NCI-H345 treated with DMSO at 0.1 percent for 48 hours (cell line): Measurements from ENCODE around the gene SLITRK4.

Source experiments
- DNase-seq: peaks from one replicate; lab custom pipeline; 2025; ENCODE audit not compliant: unreplicated experiment; lab: John Stamatoyannopoulos, UW

The SLITRK4 gene, protein sequence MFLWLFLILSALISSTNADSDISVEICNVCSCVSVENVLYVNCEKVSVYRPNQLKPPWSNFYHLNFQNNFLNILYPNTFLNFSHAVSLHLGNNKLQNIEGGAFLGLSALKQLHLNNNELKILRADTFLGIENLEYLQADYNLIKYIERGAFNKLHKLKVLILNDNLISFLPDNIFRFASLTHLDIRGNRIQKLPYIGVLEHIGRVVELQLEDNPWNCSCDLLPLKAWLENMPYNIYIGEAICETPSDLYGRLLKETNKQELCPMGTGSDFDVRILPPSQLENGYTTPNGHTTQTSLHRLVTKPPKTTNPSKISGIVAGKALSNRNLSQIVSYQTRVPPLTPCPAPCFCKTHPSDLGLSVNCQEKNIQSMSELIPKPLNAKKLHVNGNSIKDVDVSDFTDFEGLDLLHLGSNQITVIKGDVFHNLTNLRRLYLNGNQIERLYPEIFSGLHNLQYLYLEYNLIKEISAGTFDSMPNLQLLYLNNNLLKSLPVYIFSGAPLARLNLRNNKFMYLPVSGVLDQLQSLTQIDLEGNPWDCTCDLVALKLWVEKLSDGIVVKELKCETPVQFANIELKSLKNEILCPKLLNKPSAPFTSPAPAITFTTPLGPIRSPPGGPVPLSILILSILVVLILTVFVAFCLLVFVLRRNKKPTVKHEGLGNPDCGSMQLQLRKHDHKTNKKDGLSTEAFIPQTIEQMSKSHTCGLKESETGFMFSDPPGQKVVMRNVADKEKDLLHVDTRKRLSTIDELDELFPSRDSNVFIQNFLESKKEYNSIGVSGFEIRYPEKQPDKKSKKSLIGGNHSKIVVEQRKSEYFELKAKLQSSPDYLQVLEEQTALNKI

DNA sequence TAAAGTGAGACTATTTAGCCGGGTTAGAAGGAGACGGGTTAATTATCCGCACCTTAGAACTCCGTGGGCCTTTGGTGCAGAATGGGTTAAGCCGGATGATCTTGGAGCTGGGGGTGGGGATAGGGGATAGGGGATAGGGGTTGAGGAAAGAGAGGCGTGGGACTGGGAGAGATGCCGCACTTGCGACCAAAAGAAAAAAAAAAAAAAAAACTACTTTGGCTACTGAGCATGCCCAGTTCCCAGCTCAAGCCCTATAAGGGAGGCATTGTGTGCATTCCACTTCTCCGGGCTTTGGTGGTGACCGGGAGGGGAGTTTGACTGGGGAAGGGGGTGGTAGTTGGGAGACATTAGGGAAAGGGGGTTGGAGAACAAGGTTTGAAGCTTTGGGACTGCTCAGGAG is at the start of gene SLITRK4:
Gene SLITRK4 (minus strand): TSS at position 187 of the 400 bp plus-strand sequence. CDS start 4,993 bp downstream, outside the sequence.
- DNase-seq: no peak

DNA sequence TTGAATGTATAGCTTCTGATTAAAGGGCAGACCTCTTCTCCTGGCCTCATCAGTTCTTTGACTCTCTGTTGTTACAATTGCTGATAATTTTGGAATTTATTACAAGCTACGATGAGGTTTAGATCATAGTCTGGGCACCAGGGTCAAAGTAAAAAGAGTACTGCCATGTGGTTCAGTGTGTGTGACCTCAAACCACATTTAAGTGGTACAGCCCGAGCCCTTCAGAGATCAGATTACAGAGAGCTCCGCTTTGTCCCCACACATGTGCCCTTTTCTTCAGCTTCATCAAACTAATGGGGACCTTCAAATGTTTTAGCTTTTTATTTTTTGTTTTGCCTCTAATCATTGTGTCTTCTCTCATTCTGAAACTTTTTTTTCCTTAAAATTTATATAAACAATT is 47.6 kb upstream of the SLITRK4 start:
- no peak for DNase-seq

DNA sequence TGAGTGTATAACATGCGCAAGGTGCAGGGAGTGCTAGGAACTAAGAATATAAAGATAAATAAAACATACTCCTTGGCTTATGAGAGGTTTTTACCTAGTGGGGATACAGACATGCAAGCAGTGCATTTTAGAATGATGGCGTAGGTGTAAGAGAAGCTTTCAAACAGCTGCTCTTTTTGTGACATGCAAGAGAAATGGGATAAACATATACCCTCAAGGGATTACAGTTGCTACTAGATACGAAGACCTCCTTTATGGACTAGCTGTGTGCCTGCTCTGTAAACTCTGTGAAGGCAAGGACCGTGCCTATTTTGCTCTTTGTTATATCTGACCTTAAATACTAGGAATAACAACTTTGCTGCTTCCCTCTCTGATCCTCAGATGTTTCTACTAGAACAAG is 39.0 kb upstream of the SLITRK4 start:
- no peak for DNase-seq

DNA sequence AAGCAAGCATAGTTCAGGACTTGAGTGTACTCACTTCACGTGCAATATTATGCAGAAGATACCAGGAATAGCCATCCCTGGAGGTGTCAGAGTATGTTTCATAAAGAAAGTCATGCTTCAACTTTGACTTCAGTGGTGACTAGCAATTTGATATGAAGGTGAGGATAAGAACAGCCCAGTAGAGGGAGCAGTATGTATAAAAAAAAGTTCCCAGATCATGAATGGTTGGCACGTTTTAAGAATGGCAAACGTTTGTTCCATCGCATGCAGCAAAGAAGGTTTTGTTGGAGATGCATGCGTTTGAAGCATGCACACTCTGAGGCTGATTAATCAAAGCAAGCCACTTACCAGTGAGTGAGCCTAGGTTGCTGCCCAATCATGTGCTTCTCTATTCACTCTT is 33.5 kb upstream of the SLITRK4 start:
- DNase-seq: no peak

DNA sequence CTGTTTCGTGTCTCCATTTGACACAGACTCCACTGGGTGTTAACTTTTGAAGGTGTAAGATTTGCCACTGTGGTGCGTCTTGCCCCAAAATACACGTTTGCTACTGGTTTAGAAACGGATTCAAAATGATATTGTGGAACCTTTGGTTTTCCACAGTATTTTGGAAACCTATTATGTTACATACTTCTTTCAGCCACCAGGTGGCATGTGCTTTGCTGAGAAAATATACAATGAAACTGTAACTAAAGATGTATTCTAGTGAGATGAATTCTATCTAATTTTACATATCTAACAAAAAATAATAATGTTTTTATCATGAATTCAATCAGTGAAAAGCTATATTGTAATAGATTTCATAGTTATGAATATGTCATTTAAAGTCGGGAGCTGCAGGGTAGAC is 28.4 kb upstream of the SLITRK4 start:
- no peak for DNase-seq

GRCh38 chrX:143663755-143664154 is 27.9 kb upstream of the SLITRK4 start:
- no peak for DNase-seq

DNA sequence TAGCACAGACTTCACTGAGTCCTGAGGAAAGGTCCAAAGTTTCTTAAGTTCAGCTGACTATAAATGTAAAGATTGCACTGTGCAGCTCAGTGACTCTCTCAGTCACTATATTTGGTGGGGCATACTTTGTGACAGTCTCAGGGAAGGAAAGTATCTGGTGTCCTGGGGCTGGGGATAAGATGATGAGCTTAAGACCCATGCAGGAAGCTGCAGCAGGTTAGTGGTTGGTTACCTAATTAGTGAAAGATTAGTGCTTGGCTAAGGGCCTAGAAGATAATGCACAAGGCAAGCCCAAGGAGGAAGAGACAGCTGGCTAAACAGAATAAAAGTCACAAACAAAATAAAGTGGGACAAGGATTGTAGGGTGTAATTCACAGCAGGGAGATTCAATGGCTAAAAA is 25.4 kb upstream of the SLITRK4 start:
- no peak for DNase-seq

- no peak for DNase-seq
Observed at GRCh38 chrX:143648705-143649104, 12.8 kb upstream of the SLITRK4 start.

GRCh38 chrX:143642426-143642825 is 6.5 kb upstream of the SLITRK4 start:
- DNase-seq: no peak

GRCh38 chrX:143636831-143637230 is 930 bp upstream of the SLITRK4 start:
- no peak for DNase-seq

GRCh38 chrX:143634663-143635455 is 1.0 kb downstream of the SLITRK4 start:
- no peak for DNase-seq

GRCh38 chrX:143634309-143634662 is 1.6 kb downstream of the SLITRK4 start:
- no peak for DNase-seq

DNA sequence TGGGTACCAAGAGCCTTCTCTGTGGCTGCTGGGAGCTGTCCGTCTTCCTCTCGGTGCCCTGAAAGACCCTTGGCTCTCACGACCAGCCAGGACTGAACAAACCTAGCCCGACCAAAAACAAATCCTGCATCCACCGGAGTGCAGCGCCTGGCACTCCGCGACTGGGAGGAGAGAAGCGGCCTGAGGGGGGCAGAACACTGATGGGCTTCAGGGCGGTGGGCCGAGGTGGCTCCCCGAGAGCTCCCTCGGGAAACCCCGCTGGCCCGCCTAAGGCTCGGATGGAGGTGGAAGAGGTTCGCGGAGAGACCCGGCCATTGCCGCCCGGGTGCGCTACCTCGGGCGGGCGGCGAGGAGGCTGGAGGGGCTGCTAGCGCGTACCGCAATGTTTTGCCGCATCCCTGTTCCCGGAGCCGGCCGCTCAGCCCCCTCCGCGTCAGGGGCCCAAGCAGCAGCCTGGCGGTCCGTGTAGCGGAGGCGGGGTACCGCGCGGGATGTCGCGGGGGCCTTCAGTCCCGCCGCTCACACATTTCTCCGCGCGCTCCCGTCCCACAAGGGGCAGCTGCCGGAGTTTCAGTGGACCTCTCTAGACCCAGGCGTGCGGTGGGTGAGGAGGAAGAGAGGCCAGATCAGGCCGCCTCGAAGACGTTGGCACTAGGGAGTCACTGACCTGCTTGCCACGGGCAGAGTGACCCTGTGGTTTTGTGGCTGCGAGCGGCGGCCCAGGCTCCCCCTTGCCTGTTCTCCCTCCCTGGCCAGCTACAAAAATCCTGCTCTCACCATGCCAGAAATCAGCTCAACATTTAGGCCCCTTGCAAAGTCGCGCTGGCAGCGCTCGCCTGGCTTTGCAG is 2.2 kb downstream of the SLITRK4 start:
- no peak for DNase-seq

DNA sequence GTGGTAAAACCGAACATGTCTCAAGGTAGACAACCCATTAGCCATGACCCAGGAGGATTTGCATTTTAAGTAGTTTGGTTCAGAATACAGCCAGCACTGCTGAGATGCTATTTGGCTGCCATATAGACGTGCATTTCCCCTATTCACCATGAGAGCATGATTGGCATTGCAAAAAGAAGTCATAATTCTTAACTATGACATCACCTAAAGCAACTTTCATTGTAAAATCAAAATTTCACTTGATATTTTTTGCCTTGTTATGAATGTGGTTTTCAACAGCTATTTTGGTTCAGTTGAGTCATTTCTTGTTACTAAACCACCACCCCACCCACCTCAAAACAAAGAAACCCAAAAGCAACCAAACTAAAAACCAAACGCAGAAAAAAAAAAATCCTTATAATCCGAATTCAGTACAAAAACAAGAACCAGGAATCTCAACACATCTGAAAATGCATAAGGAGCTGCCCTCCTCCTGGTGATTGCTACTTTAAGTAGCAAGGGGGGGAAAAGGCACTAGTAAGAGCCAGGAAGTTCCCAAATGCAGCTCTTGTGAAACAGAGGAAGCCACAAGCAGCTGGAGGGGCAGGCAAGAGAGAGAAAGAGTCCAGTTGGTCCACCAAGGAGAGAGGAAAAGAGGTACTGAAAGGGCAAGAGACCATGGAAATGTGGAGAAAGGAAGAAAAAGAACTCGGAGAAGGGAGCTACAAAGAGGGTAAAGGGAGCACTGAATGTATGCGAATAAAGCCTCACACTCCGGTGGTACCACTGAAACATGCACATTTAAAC is 3.1 kb downstream of the SLITRK4 start:
- peak; percentile 21 for DNase-seq

DNA sequence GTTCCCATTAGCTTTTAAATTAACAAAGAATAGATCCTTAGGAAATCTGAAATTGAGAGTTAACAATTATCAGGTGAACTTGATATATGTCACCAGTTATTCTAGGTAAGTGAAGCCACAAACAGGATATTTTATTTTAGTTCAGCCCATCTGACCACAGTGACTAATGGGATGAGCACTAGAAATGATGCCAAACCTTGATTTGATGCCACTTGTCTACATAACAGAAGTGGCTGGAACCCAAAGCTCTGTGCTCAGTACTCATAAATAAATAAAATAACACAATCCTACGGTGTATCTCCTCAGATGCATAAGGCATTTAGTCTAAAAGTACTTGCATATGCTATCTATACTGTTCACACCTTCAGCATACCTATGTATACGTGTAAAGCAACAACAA is 12.2 kb downstream of the SLITRK4 start:
- DNase-seq: no peak

GRCh38 chrX:143621276-143621675 is 14.6 kb downstream of the SLITRK4 start:
- no peak for DNase-seq

DNA sequence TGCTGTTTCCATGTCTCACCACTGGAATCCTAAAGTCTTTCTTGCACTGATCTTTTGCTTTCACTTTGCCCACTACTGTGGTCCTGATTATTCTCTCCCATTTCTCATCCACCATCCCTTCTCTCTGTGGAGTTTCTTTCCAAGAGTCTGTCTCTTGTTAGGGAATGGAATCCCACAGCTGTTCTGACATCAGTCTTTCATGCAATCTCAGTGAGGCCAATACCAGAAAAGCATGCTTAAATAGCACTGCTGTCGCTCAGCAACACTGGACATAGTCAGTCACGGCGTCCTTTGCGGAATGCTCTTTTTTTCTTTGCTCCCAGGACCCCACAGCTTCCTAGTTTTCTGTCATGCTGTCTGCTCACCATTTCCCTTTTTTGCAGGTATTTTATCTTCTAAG is 20.1 kb downstream of the SLITRK4 start:
- DNase-seq: no peak

DNA sequence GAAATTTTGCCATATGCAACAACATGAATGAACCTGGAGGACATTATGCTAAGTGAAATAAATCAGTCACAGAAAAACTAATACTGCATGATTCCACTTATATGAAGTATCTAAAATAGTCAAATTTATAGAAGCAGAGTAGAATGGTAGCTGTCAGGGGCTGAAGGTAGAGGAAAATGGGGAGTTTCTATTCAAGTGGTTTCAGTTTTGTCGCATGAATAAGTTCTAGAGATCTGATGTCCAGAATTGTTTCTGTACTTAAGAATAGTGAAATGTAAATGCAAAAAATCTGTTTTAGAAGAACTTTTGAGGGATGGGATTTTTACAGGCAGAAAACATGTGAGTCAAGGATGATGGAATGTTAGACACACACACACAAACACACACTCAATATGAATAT is 34.1 kb downstream of the SLITRK4 start:
- DNase-seq: no peak

DNA sequence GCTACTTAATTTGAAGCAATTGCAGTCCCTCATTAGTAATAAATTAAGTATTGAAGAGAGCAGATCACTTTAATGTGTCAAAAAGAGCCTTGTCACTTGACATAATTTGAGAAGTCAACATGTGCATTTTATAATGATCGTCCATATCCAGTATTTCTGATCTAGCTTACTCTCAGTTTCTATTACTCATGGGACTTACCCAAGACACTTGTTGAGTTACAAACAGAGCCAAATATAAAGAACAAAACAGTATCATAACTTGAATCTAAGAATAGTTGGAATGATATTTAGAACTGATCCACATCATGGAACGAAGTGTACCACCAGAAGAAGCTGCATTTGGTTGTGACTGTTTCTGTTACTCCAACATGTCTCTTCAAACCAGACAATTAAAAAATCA is 54.7 kb downstream of the SLITRK4 start:
- DNase-seq: no peak

DNA sequence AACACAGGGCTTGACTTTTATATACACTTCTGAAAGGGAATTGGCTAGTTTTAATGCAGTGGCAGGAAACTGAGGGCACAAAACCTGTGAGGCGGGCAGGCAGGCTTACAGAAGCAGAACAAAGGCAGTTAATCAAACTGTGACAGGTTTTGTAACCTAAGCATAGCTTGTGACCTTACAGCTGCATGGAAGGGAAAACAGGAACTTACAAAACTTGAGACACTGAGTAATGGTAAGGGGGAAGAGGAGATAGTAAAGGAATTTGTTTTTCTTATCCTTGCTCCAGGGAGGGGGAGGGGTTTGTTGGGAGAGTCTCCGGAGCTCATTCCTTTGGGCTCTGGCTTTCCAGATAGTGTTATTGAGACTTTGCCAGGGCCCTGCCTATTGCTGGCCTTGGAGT is 55.6 kb downstream of the SLITRK4 start:
- DNase-seq: no peak
